SH-SY5Y (cell line): ENCODE results near the gene TUBA3C.

ENCODE experiments used
- GATA2 ChIP-seq: IDR thresholded peaks from 2 replicates; pipeline ENCODE4 v1.6.1; 2011; ENCODE audit warnings: mild to moderate bottlenecking, low read depth, low read length
- GATA3 ChIP-seq: IDR thresholded peaks from 2 replicates; pipeline ENCODE4 v1.6.1; 2011; ENCODE audit warnings: low read depth, mild to moderate bottlenecking, low read length, moderate library complexity

DNA sequence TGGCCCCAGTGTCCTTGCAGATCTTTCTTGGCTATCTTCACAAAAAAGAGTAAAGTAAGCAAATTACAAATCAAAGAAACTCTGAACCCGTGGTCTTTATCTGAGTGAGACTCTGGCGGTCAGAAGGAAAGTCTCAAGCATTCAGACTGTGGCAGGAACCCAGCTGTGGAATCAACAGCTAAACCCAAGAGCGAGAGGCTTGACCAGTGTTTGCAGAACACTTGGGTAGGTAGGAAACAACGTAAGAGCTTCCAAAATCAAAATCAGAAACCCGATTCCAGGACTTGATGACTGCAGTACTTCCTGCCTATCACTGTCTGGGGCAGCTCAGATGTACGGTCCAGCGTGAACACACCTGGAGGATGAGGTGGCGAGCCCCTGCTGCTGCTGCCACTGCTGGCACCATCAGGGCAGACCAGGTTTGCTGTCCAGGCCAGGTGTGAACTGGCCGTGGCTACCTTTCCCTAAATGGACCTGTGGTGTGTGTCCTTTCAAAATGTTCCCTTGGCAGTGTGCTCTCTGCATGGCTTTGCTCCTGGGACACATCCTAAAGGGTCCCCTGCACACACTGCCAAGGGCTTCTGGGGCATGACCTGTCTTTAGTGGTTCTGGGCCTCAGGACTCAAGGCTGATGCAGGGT, 9.5 kb downstream of the TUBA3C start:
- TF ChIP-seq GATA3 = no peak
- no peak for TF ChIP-seq GATA2
